ENCODE measurements around the gene INSIG1. TPM values are rescaled to one million over a fixed set of nuclear protein-coding genes. Genes with fewer than 3 reads are reported as not detected.

INSIG1 gene
- total and polyA plus RNA-seq, 2 of the 4 experiments (the other 2 are of a cell fraction): 19.0 to 26.0 TPM

- no peak overlapping the region for H2AK5ac ChIP-seq (ENCODE audit: low read depth, low read length)
- intact Hi-C loops (cut with micrococcal nuclease): no loop called here
- WGBS, 2 experiments (ENCODE audit: extremely low coverage in 2 of 2, insufficient read length in 1 of 2): 77% methylated on average over 10 of the region's 25 CpGs; no CpG with 5 or more reads in 1 of the 2 experiments
- no peaks in the 10 kb centered on the region for H3K9me1 ChIP-seq (ENCODE audit: insufficient read depth, low read length)
- H3K4me1 ChIP-seq (ENCODE audit: control insufficient read depth, insufficient read depth, low read length): no peaks in the 10 kb centered on the region
- no peak overlapping the region for H2BK20ac ChIP-seq (ENCODE audit: low read depth, low read length)
- H3K56ac ChIP-seq (ENCODE audit: extremely low read depth, insufficient read depth, low read length): no peak overlapping the region
- no peak for ATAC-seq (ENCODE audit: low read depth)
- H3K14ac ChIP-seq (replicated peaks; ENCODE audit: low read depth, low read length): no peak overlapping the region
- H3K27me3 ChIP-seq (ENCODE audit: control insufficient read depth, insufficient read depth, low read length): peaks cover 12% of the 10 kb centered on the region
- H3K4ac ChIP-seq (ENCODE audit: low read depth, low read length): no peak overlapping the region
- H2AK9ac ChIP-seq (replicated peaks; ENCODE audit: low read depth, low read length, poor library complexity): no peak overlapping the region
- no peak overlapping the region for H2BK5ac ChIP-seq (ENCODE audit: low read depth, low read length, poor library complexity, severe bottlenecking)
- no peak overlapping the region for H3K27ac ChIP-seq (ENCODE audit: insufficient read depth, low read length)
- H3K4me3 ChIP-seq (ENCODE audit: insufficient read depth, low read depth, low read length): no peak overlapping the region
- no peak overlapping the region for H4K8ac ChIP-seq (ENCODE audit: low read depth in 2 of 2, low read length in 2 of 2)
- H2BK15ac ChIP-seq (ENCODE audit: low read depth, low read length): no peak overlapping the region
- no peak overlapping the region for H3K18ac ChIP-seq (ENCODE audit: low read depth, low read length)
- no peaks in the 10 kb centered on the region for H3K79me1 ChIP-seq (ENCODE audit: low read depth in 1 of 2, low read length in 2 of 2)
- H3K9me3 ChIP-seq (ENCODE audit: control insufficient read depth, insufficient read depth, low read length): no peaks in the 10 kb centered on the region
- H3K4me2 ChIP-seq (ENCODE audit: low read depth, low read length): no peak overlapping the region
- no TSS peak for BruUV-seq (replicated peaks)
- no peaks in the 10 kb centered on the region for H4K20me1 ChIP-seq (ENCODE audit: insufficient read depth, low read length)
- H4K91ac ChIP-seq (ENCODE audit: insufficient read depth, low read depth, low read length): no peak overlapping the region
- DNase-seq: no peak
- H2BK120ac ChIP-seq (ENCODE audit: low read depth, low read length): no peak overlapping the region
- dilution Hi-C loops (cut with HindIII; ENCODE audit: low sequenced_read_pairs, unreplicated experiment): no loop called here
- no peak overlapping the region for H3K9ac ChIP-seq (ENCODE audit: low read depth, low read length)
- no peak overlapping the region for H3K23ac ChIP-seq (ENCODE audit: low read depth, low read length)
- no peak overlapping the region for H2AFZ ChIP-seq (replicated peaks; ENCODE audit: low read length, poor library complexity)
- no peak overlapping the region for H4K5ac ChIP-seq (ENCODE audit: low read depth, low read length)
- TF ChIP-seq POLR2A (IDR thresholded peaks at IDR 0.05; ENCODE audit: low read depth, low read length) (no peak), NFE2L2 (IDR thresholded peaks at IDR 0.05; ENCODE audit: low read depth, low read length) (no peak), RCOR1 (IDR thresholded peaks at IDR 0.05; ENCODE audit: insufficient replicate concordance, low read length) (no peak), CTCF (conservative IDR thresholded peaks at IDR 0.05; ENCODE audit: low read depth, low read length) (no peak), BHLHE40 (IDR thresholded peaks at IDR 0.05; ENCODE audit: low read depth, low read length) (no peak), USF2 (IDR thresholded peaks at IDR 0.05; ENCODE audit: low read depth, low read length) (no peak), MXI1 (IDR thresholded peaks at IDR 0.05; ENCODE audit: borderline replicate concordance, low read depth, low read length) (no peak), RFX5 (IDR thresholded peaks at IDR 0.05; ENCODE audit: low read depth, low read length) (no peak), MAZ (IDR thresholded peaks at IDR 0.05; ENCODE audit: borderline replicate concordance, low read depth, low read length) (no peak), MAFK (IDR thresholded peaks at IDR 0.05; ENCODE audit: low read depth, low read length) (no peak), CHD1 (IDR thresholded peaks at IDR 0.05; ENCODE audit: low read depth, low read length) (no peak), RAD21 (IDR thresholded peaks at IDR 0.05; ENCODE audit: low read length) (no peak), FOS (IDR thresholded peaks at IDR 0.05; ENCODE audit: low read depth, low read length) (no peak), ELK1 (IDR thresholded peaks at IDR 0.05; ENCODE audit: borderline replicate concordance, low read depth, low read length) (no peak), CEBPB (IDR thresholded peaks at IDR 0.05; ENCODE audit: low read depth, low read length) (no peak), SMC3 (IDR thresholded peaks at IDR 0.05; ENCODE audit: low read depth, low read length) (no peak)
- no peaks in the 10 kb centered on the region for H3K36me3 ChIP-seq (ENCODE audit: control insufficient read depth, insufficient read depth, low read length)
- CTCF ChIA-PET: no interaction called here
- in situ Hi-C loops (cut with MboI; ENCODE audit: low sequenced_read_pairs): no loop called here
- POLR2A ChIA-PET (ENCODE audit: unreplicated experiment): no interaction called here
These were observed 41.1 kb downstream of the INSIG1 start for GRCh38 chr7:155338632-155339320.

Measured in IMR-90 (cell line).